GM21390 (cell line): Measurements from ENCODE around the gene CTBP1.
A peak's percentile ranks its signal among the peaks of the same experiment; 100 is the strongest.
"Not testable (repeated sequence)": the region's sequence is repeated elsewhere in the genome, so short reads cannot be mapped to it uniquely, and the experiment has no call there.

Source experiments
- ATAC-seq: cut with Tn5 transposase; IDR thresholded peaks from one replicate; pipeline ENCODE4 v1.9.1; 2021; ENCODE audit not compliant: unreplicated experiment

The CTBP1 gene

DNA sequence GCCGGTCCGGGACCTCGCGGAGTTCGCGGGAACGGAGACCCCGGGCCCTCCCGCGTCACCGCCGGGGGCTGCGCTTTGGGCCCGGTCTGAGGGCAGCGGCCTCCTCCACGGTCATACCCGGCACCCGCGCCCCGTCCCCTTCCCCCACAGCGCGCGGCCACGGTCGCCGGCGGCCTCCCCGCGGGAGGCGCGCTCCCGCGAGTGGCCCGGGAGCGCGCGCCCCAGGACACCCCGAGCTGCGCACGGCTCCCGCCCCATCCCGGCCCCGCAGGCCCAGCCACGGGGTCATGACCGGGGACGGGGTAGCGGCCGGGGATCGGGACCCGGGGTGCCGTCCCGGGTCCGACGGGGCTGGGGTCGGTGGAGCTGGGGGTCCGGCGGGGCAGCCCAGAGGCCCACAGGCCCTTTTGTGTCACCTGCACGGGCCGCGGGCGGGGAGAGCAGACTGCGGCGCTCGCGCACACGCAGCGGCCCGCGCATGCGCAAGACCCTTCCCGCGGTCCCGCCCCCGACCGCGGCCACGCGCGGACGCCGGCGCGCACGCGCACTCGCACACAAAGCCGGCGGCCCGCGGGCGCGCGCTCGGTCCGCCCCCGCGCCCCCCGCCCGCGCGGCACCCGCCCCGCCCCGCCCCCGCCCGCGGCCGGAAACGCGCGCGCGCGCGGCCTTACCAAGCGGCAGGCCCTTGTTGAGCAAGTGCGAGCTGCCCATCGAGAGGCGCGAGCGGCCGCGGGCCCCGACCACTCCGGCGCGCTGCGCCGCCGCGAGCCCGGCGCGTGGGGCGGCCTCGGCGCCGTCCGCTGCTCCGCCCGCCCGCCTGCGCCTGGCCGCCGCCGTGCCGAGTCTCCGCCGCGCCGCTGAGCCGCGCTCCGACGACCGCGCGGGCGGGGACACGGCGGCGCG is at the start of gene CTBP1:
CTBP1 (minus strand) TSS at position 886 of the 903 bp plus-strand sequence. CDS start 7,799 bp downstream, outside the sequence.
- ATAC-seq, result peak; percentile 40

DNA sequence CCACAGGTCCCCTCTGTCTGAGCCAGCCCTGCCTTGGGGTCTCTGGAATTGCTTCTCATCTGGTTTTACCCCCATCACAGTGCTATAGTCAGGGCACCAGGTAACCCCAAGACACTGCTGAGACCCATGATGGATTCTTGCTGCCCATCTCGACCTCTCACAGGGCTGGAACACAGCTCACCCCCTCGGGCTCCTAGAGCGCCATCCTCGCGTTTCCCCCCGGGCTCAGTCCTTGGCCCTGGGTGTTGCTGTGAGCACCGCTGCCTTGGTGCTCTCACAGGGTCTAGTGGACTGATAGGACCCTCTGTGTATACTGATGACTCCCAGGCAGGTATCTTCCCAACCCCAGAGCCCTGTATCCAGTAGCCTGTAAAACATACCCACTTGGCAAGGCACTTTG is 49.5 kb upstream of the CTBP1 start:
- ATAC-seq, result no peak

DNA sequence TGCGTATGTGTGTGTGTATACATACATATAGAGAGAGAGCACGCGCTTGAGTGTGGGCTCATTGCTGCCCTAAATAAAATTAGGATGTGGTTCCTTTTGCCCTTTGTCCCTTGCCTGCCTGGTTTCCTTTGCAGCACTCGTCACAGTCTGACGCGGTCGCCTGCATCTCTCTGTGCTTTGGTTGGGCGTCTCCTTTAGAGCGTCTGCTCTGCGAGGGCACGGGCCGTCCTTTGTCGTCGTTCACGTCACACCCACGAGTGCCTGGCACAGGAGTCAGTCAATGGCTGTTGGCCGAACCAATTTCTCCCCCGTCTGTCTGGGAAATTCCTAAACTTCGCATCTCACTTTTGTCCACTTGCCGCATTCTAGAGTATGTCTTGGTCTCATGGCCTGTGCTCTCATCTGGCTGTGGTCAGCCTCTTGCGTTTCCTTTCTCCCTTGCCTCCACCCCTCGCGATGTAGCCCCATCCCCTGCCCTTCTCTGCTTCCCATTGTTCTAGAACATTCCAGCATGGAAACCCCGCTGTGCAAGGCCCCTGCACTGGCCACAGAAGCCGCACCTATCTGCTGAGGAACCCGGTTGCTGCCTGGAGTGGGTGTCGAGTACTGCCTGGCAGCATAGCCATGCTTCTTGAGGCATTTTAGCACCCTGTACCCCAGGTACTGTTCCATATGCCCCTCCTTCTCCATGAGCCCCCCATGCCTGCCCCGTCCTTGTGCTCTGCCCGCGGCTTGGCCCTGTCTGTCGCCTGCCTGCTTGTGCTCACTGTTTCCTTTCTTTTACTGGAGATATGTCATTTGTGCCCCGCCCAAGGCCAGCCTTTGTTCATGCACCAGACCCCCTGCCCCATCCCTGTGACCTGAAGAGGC is 48.8 kb upstream of the CTBP1 start:
- no peak for ATAC-seq

DNA sequence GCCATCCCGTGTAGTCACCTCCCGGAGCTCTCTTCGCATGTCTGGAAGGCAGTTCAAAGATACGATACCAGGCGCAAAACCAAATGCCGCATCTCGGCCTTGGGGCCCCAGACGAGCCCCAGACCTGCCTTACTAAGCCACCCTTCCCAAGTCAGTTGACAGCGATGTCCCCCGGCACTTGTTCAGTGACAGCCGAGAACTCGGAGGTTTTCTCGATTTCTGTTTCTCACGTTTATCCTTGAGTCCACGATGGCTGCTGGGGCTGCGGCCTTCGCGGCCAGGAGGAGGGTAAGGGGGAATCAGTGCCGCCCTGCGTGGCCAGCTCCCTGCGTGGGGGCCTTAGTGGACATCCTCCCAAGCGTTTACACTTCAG is 48.1 kb upstream of the CTBP1 start:
- ATAC-seq, result no peak

DNA sequence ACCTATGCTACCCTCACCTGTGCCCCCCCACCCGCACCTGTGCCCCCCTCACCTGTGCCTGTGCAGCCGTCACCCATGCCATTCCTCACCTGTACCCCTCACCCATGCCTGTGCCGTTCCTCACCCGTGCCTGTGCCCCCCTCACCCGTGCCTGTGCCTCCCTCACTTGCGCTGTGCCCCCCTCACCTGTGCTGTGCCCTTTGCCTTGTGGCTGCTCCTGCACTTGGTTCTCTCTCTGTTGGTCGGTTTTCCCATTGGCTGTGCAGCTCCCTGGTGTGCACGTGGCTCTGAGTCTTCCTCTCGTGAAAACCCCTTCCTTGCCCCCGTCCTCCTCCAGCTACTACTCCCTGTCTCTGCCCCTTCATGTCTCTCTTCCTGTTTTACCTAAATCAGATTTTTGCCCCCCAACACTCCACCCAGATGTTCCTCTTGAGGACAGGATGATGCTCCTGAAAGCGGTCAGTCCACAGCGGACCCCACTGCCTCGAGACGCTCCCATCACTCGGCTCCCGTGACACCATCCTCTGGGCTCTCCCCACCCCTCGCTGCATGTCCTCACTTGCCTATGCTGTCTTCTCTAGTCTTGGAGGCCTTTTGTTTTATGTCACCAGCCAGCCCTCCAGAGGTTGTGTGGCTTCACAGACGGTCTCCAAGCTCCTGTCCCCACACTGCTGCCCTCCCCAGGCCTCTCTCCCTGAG is 47.5 kb upstream of the CTBP1 start:
- no peak for ATAC-seq

DNA sequence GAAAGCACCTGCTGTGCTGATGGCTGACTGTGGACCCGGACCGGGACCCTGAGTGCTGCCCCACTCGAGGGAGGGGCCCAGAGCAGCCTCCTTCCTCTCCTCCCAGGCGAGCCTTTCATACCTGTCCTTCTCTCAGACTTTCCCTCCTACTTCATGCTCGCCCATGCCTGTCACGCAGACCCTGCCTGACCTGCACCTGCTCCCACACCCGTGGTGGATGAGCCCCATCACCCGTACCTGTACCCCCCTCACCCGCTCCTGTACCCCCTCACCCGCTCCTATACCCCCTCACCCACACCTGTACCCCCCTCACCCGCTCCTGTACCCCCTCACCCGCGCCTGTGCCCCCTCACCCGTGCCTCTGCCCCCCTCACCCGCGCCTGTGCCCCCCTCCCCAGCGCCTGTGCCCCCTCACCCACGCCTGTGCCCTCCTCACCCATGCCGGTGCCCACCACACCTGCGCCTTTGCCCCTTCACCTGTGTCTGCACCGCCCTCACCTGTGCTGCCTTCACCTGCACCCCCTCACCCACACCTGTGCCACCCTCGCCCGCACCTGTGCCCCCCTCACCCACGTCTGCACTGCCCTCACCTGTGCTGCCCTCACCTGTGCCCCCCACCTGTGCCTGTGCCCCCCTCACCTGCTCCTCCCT is 46.6 kb upstream of the CTBP1 start:
- ATAC-seq, result no peak

DNA sequence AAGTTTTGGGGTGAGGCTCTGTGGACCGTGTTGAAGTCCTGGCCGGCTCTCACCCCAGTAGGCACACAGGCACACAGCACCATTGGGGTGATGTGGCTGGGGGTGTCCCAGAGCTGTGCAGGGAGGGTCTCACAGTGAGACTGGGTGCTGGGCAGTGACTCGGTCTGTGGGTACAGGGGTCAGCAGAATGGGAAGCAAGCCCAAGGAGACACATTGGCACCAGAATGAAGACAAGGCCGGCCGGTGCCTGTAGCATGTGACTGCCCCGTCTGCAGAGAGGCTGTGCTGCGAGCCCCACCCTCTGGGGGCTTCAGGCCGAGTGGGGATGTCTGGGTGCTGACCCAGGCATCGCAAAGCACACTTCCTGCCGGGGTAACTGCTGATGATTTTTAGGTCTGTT is 46.0 kb upstream of the CTBP1 start:
- ATAC-seq, result no peak

DNA sequence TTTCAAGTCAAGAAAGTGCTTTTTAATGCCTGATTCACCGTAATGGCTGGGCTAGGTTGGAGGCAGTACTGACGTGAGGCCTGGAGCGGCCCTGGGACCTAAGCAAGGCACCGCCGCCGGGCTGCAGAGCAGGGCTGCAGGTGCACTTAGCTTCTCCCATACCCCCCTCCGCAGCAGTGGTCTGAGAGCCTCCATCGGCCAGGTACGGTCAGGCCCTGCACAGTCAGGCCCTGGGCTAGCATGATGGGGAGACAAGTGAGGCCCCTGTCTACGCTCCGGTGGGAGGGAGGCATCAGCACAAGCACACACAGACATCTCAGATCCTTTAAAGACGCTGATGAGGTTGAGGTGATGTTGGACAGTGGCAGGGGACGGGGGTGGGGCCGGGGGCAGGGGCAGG is 45.5 kb upstream of the CTBP1 start:
- no peak for ATAC-seq

DNA sequence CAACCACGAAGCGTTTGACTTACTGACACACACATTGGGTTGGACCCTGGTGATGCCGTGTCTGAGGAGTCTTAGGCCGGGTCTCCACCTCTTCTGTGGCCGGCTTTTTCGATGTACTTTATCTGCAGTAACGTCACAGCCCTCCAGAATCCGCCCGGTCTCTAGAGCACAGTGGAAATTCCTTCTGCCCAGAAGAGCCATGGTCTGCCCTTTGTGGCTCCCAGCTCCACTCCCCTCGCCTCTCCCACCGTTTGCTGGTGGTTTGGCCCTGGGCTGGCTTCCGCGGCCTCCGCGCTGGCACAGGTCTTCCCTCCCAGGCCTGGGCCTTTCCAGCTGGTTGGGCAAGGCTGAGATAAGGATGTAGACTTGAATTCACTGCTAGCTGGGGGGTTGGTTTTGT is 45.1 kb upstream of the CTBP1 start:
- ATAC-seq, result no peak

DNA sequence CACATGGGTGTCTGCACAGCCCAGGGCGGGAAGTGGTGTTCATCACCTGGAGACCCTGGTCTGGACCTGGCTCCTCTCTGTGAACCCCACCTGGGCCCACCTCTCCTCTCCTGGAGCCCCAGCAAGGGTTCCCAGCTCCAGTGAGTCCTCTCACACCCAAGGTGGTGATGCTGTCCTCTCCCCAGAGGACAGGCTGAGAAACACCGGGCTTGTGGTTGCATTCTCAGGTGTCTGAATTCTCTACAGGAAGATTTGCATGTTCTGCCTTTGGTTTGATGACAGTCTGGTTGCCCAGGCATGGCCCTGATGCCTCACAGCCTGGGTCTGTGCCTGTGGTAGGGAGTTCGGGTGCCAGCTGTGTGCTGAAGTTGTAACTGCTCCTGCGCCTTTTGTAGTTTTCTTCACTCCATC is 44.6 kb upstream of the CTBP1 start:
- ATAC-seq, result no peak

DNA sequence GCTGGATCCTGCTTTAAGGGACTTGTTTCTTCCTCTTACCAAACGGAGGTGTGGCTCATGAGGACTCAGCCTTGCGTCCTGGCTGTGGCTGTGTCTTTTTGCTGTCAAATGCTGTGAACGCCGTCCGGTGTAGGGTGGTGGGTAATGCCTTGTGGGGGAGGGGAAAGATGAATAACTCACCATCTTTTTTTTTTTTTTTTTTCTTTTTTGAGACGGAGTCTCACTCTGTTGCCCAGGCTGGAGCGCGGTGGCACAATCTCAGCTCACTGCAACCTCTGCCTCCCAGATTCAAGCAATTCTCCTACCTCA is 43.7 kb upstream of the CTBP1 start:
- ATAC-seq, result not testable (repeated sequence)

DNA sequence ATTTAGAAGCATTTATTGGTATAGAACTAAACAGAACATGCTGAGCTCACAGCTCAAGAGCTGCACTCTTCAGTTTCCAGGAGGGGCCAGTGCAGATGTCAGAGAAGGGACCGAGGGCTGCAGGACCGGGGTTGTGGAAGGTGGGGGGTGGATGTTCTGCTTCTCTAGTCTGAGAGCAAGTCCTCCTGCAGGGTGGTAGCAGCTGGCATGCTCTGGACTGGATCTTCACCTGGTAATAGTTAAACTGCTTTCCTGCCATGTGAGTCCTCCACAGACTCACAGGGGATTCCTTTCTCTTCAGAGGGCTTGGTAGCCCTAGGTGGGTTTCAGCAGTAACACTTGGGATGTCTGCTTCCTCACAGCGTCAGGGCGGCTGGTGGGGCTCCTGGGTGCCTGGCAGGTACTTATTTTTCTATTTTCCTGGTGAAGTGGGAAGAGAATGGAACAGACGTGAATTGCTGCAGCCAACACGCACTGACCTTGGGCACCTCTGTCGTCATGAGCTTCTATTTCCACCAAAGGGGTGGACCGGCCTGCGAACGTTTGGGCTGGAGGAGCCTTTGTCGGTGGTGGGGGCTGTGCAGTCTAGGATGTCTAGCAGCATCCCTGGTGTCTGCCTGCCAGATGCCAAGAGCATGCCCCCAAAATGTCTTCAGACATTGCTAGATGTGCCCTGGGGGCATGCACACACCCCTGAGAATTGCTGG is 43.2 kb upstream of the CTBP1 start:
- ATAC-seq, result no peak

DNA sequence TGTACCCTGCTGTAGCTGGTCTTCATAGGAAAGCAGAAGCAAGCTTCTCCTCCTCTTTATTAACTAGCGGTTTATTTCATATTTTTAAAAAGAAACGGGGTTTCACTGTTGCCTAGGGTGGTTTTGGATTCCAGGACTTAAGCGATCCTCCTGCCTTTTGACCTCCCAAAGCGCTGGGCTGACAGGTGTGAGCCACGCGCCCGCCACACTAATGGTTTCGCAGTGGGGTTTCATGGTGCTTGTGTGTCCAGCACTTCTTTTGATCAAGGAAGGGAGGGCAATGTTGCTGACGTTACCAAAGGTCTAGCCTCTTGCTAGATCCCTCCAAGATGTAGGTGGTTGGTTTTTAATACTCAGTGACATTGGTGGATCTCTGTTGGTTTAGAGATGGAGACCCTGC is 42.2 kb upstream of the CTBP1 start:
- ATAC-seq, result no peak

DNA sequence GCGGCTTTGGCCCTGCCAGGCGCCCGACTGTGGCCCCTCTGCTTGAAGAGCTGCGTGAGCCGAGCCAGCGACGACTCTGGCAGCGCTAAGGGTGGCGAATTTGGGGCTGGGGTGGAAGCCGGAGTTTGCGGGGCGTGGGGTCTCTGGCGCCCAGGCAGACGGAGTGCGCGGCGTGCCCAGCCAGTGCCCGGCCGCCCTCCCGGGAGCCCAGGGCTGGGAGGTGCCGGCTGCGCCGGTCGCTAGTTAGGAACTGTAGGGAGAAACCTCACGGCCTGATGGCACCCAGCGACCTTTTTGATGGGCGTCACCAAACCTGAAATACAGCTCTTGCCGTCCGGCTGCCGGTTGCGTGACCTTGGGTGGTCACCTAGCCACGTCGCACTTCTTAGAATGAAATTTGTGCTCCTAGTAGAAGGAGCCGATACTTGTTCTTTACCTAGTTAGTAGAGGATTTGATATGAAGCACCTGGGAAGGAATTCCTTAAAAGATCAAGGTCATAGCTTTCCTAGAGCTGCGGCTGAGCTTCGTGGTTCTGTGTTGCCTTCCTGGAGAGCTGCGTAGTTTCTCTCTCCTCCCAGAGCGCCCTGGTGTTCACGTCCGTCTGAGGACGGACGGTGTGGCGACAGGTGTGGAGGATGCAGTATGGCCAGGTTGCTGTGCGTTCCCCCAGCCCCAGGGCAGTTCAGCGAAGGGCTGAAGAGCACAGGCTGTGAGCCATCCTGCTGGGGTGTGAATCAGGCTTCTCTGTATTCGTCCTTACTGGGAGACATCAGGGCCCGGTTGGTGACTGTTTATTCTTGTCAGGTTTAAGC is 41.4 kb upstream of the CTBP1 start:
- peak; percentile 7 for ATAC-seq

DNA sequence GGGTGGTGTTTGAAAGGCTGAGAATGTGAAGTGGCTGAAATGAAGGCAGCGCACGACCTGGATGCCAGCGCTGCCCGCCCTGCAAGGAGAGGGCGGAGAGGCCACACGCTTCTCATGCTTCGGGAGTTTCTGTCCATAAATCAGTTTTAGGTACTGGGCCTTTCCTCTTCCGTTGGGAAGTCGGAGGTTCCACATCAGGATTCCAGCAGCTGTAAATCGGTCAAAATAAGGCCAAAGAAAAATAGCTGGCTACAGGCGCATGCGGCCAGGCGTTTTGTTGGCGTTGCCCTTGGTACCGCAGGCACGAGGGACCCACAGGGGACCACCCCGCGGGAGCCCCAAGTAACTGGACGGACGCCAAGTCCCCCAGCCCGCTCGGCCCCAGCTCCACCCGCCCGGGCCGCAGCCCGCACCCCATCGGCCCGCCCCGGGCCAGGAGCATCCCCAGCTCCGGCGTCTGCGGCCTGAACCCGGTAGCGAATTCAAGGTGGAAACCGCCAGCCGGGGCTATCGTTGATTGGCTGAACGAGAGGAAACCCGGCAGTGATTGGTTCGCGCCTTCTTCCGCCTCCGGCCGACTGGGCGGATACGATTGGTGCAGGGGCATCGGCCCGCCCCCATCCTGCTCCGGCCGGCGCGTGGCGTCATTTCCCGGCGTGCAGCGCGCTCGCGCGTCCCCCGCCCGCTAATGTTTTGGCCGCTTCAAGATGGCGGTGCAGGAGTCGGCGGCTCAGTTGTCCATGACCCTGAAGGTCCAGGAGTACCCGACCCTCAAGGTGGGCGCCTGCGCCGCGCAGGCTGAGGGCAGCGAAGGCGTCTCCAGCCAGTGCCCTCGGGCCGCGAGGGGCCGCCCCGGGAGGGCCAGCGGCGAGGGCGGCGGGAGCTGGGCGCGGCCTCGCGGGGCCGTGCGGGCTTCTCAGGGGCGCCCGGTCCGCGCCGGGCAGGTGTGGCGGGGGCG is 40.6 kb upstream of the CTBP1 start, which contains the start of gene MAEA:
MAEA (plus strand) TSS at position 685 of the 958 bp plus-strand sequence; CDS start at position 708, 23 bp downstream.
- ATAC-seq, result peak; percentile 91

DNA sequence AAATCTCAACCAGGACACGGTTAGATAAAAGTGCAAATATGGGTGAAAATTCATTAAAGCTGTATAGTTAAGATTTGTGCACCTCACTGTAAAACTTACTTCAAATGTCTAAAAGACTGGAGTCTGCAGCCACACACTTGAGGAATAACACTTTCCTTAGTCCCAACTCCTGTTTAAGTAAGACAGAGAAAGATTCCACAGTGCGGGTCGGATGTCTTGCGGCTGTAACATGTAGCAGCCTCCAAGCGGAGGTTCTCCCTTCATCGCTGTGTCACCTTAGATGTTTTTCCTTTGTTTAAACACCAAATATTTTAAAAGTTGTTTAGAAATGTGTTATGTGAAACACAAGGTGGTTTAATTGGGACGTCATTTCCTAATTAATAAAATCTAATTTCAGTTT is 39.9 kb upstream of the CTBP1 start:
- ATAC-seq, result no peak

DNA sequence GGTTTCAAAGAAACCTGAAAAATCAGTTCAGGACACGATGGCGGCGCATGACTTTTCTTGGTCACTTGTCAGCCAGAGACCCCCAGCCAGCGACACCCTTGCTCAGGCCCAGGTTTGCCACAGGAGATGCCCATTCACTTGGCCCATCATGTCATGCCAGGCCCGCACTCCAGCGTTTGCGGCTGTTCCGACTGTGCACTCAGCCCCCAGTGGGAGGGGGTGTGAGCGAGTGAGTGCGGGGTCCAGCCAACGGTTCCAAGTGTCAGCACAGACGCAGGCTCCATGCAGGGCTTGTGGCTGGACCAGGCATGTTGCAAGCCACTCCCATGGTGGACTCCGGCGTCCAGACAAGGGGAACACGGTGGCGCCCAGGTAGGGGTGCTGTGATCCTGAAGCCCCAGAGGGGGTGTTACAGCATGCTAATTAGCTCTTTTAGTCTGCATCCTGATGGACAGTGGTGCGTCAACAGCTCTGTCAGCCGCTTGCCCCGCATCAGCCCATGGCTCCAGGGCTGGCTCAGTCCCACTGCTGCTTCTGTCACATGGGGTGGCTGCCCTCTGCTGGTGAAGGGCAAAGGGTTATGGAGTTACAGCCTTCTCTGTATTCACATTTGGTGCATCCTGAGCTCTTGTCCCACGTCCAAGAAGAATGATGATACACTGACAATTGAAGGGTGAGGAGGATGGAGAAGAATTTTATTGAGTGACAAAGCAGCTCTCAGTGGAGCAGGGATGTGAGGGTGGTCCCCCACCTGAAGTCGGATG is 37.0 kb upstream of the CTBP1 start:
- ATAC-seq, result no peak
